ENCODE measurements around the gene RHOB. TPM values are rescaled to one million over a fixed set of nuclear protein-coding genes. Genes with fewer than 3 reads are reported as not detected.

RHOB gene
- 204 and 245 TPM in 2 replicates for total RNA-seq

GRCh38 chr2:20446917-20447436 is at the start of gene RHOB:
TSS of gene RHOB (plus strand) at chr2:20447074. CDS start at chr2:20447466, 392 bp downstream.
- TF ChIP-seq CTCF (IDR thresholded peaks at IDR 0.05; ENCODE audit: insufficient read depth, low read length, poor library complexity, severe bottlenecking), result no peak
- peaks cover 3% of the 10 kb centered on the region for H3K36me3 ChIP-seq (ENCODE audit: control insufficient read depth, insufficient read depth, low read length)
- H3K27me3 ChIP-seq (ENCODE audit: control insufficient read depth, insufficient read depth, low read length), result no peaks in the 10 kb centered on the region
- DNase-seq (ENCODE audit: low read depth), result peak; percentile 88
- H3K4me3 ChIP-seq (ENCODE audit: low read depth, low read length), result peak within 1 kb of the TSS; percentile 73

- TF ChIP-seq CTCF (IDR thresholded peaks at IDR 0.05; ENCODE audit: insufficient read depth, low read length, poor library complexity, severe bottlenecking), result no peak
- no peak overlapping the region for H3K4me3 ChIP-seq (ENCODE audit: low read depth, low read length)
- H3K36me3 ChIP-seq (ENCODE audit: control insufficient read depth, insufficient read depth, low read length), result no peaks in the 10 kb centered on the region
- no peaks in the 10 kb centered on the region for H3K27me3 ChIP-seq (ENCODE audit: control insufficient read depth, insufficient read depth, low read length)
- DNase-seq (ENCODE audit: low read depth), result no peak
Observed at GRCh38 chr2:20397811-20398447, 48.9 kb upstream of the RHOB start.

- Histone ChIP-seq H3K36me3 (ENCODE audit: control insufficient read depth, insufficient read depth, low read length) (no peaks in the 10 kb centered on the region), H3K27me3 (ENCODE audit: control insufficient read depth, insufficient read depth, low read length) (no peaks in the 10 kb centered on the region), H3K4me3 (ENCODE audit: low read depth, low read length) (no peak overlapping the region)
- DNase-seq (ENCODE audit: low read depth), result no peak
- no peak for TF ChIP-seq CTCF (IDR thresholded peaks at IDR 0.05; ENCODE audit: insufficient read depth, low read length, poor library complexity, severe bottlenecking)
Observed at GRCh38 chr2:20398956-20399567, 47.8 kb upstream of the RHOB start.

GRCh38 chr2:20400306-20400705 is 46.6 kb upstream of the RHOB start:
- H3K4me3 ChIP-seq (ENCODE audit: low read depth, low read length), result no peak overlapping the region
- DNase-seq (ENCODE audit: low read depth), result no peak
- no peaks in the 10 kb centered on the region for H3K36me3 ChIP-seq (ENCODE audit: control insufficient read depth, insufficient read depth, low read length)
- TF ChIP-seq CTCF (IDR thresholded peaks at IDR 0.05; ENCODE audit: insufficient read depth, low read length, poor library complexity, severe bottlenecking), result no peak
- H3K27me3 ChIP-seq (ENCODE audit: control insufficient read depth, insufficient read depth, low read length), result no peaks in the 10 kb centered on the region

- no peak for TF ChIP-seq CTCF (IDR thresholded peaks at IDR 0.05; ENCODE audit: insufficient read depth, low read length, poor library complexity, severe bottlenecking)
- Histone ChIP-seq H3K27me3 (ENCODE audit: control insufficient read depth, insufficient read depth, low read length) (no peaks in the 10 kb centered on the region), H3K4me3 (ENCODE audit: low read depth, low read length) (no peak overlapping the region), H3K36me3 (ENCODE audit: control insufficient read depth, insufficient read depth, low read length) (no peaks in the 10 kb centered on the region)
- no peak for DNase-seq (ENCODE audit: low read depth)
Observed at GRCh38 chr2:20400787-20401488, 45.9 kb upstream of the RHOB start.
